A375 (cell line): ENCODE measurements around the gene ST3GAL4. TPM values are rescaled to one million over a fixed set of nuclear protein-coding genes. Genes with fewer than 3 reads are reported as not detected.

ENCODE experiments used
- small RNA-seq: library from RNA; depleted of rRNA; stranded (forward); fragments of <200 nt; gene quantifications from one replicate; pipeline ENCODE3, GENCODE V24; 2014
- total RNA-seq: library from RNA; depleted of rRNA; stranded (reverse); fragments of >200 nt; shearing (Covaris generic); gene quantifications from 2 replicates; pipeline ENCODE4 v1.2.3, GENCODE V29; 2014; rRNA removed

The ST3GAL4 gene, protein sequence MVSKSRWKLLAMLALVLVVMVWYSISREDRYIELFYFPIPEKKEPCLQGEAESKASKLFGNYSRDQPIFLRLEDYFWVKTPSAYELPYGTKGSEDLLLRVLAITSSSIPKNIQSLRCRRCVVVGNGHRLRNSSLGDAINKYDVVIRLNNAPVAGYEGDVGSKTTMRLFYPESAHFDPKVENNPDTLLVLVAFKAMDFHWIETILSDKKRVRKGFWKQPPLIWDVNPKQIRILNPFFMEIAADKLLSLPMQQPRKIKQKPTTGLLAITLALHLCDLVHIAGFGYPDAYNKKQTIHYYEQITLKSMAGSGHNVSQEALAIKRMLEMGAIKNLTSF
- total RNA-seq = 307 and 354 TPM in 2 replicates

DNA sequence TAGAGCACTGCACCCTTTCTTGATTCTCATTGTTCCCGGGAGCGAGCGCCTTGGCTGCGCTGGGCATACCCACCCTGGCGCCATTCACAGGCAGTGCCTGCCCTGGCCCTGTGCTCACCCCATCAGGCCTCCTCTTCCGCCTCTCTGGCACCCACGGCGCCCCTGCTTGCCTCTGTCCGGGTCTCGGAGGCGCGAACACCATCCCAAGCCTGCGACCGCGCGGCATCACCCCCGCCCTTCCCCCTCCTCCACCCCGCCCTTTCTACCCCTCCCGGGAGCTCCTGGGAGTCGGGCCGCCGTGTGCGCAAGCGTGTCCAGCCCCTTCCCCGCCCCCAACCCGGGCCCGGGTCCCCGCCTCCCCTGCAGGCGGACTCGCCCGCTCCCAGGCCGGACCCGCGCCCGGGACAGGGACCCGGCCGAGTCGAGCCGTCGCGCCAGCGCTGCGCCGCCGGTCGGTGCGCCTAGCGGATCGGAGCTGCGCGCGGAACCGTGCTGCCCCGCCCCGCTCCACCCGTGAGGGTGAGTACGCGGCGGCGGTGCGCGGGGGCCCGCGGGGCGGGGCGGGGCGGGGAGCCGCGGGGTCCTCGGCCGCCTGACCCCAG lies at the start of gene ST3GAL4:
TSS of gene ST3GAL4 (plus strand) at position 363 of the 602 bp plus-strand sequence. CDS start 50,470 bp downstream, outside the sequence.

Small RNAs within 50 kb of the gene (small RNA-seq; reads per million reads assigned to genes)
- gene AP001318.3 = not detected

Other genes starting within 250 kb of the ST3GAL4 start
- gene RPUSD4, start 144.0 kb upstream of the ST3GAL4 start, total RNA-seq = 29.7 and 45.2 TPM in 2 replicates
- gene FAM118B, start 143.9 kb upstream of the ST3GAL4 start, total RNA-seq = 10.2 and 10.3 TPM in 2 replicates
- 139 and 155 TPM in 2 replicates for gene SRPRA, start 86.8 kb upstream of the ST3GAL4 start, total RNA-seq
- gene FOXRED1, start 86.5 kb upstream of the ST3GAL4 start, total RNA-seq = 23.5 and 27.7 TPM in 2 replicates
- gene TIRAP, start 72.6 kb upstream of the ST3GAL4 start, total RNA-seq = 6.8 and 7.7 TPM in 2 replicates
- gene DCPS, start 51.6 kb upstream of the ST3GAL4 start, total RNA-seq = 88.9 and 93.1 TPM in 2 replicates